C4-2B (cell line): ENCODE data around the gene STMND1.
"Not testable (repeated sequence)": the region's sequence is repeated elsewhere in the genome, so short reads cannot be mapped to it uniquely, and the experiment has no call there.

ENCODE experiments used
- CTCF ChIP-seq: fragments of 450-650 bp; conservative IDR thresholded peaks from 2 replicates; pipeline ENCODE4 v1.5.1; 2017; ENCODE audit warnings: mild to moderate bottlenecking
- ZFX ChIP-seq: fragments of 450-650 bp; IDR thresholded peaks from 2 replicates; pipeline ENCODE4 v1.6.1; 2017

- not testable (repeated sequence) for TF ChIP-seq CTCF, ZFX
Measured at GRCh38 chr6:17068972-17069371, 32.9 kb upstream of the STMND1 start.
